AG04449 (cell line): Measurements from ENCODE around the gene LDLRAD4.

Source experiments
- CTCF ChIA-PET: fragments of 350-600 bp; formaldehyde crosslinking; extraction: SDS; loops from one replicate; lab custom pipeline; 2021; ENCODE audit warnings: antibody characterized with exemption; lab: Yijun Ruan, JAX
- POLR2A ChIA-PET: fragments of 400-600, 350-600 bp; formaldehyde crosslinking; extraction: SDS; loops from one replicate; lab custom pipeline; 2020; ENCODE audit warnings: antibody characterized with exemption, inconsistent platforms; lab: Yijun Ruan, JAX
- DNase-seq: peaks from one replicate; pipeline ENCODE4 v3.0.0-alpha.2; 2010; ENCODE audit warnings: low read depth, low spot score
- H3K4me3 ChIP-seq: 2 replicates; pipeline ENCODE4 v1.5.1; 2011; ENCODE audit warnings: low read depth, mild to moderate bottlenecking, control low read depth, low read length
- CTCF ChIP-seq: IDR thresholded peaks from one replicate; pipeline ENCODE4 v1.5.1; 2011; ENCODE audit warnings: mild to moderate bottlenecking, moderate library complexity, low read length, control low read depth, inconsistent platforms; ENCODE audit not compliant: insufficient read depth; ENCODE audit errors: missing control alignments

LDLRAD4 gene

GRCh38 chr18:13620206-13620672 lies 401.7 kb downstream of the LDLRAD4 start:
- no peak for DNase-seq
- TF ChIP-seq CTCF, result no peak
- no peak overlapping the region for H3K4me3 ChIP-seq
- ChIA-PET CTCF (no interaction called here), POLR2A (no interaction called here)

GRCh38 chr18:13620818-13621445 lies 402.4 kb downstream of the LDLRAD4 start:
- no peak for TF ChIP-seq CTCF
- POLR2A ChIA-PET, result no interaction called here
- CTCF ChIA-PET, result no interaction called here
- no peak overlapping the region for H3K4me3 ChIP-seq
- DNase-seq, result no peak

GRCh38 chr18:13621446-13621849 lies 402.9 kb downstream of the LDLRAD4 start:
- no peak overlapping the region for H3K4me3 ChIP-seq
- POLR2A ChIA-PET, result no interaction called here
- CTCF ChIA-PET, result no interaction called here
- DNase-seq, result no peak
- no peak for TF ChIP-seq CTCF

GRCh38 chr18:13621886-13622619 lies 403.5 kb downstream of the LDLRAD4 start:
- POLR2A ChIA-PET, result no interaction called here
- CTCF ChIA-PET, result interaction anchor here (0.8 to 1.5 kb wide), 2 partner anchors 11 to 406 kb away, joined by 3 to 5 read pairs; no protein-coding TSS in a partner anchor
- no peak overlapping the region for H3K4me3 ChIP-seq
- no peak for DNase-seq
- no peak for TF ChIP-seq CTCF

- no peak overlapping the region for H3K4me3 ChIP-seq
- ChIA-PET CTCF (interaction anchor here (0.8 to 1.5 kb wide), 2 partner anchors 10 to 406 kb away, joined by 3 to 5 read pairs; no protein-coding TSS in a partner anchor), POLR2A (no interaction called here)
- DNase-seq, result no peak
- no peak for TF ChIP-seq CTCF
These were observed 404.2 kb downstream of the LDLRAD4 start for GRCh38 chr18:13622751-13623150.

GRCh38 chr18:13623348-13623747 lies 404.8 kb downstream of the LDLRAD4 start:
- no peak for DNase-seq
- TF ChIP-seq CTCF, result no peak
- ChIA-PET CTCF (interaction anchor here (1.5 kb wide), 1 partner anchor 407 kb away, joined by 5 read pairs; no protein-coding TSS in a partner anchor), POLR2A (no interaction called here)
- no peak overlapping the region for H3K4me3 ChIP-seq
